ENCODE data around the gene LDLRAD1. TPM values are rescaled to one million over a fixed set of nuclear protein-coding genes. Genes with fewer than 3 reads are reported as not detected.

Gene LDLRAD1
- total and polyA plus RNA-seq, 2 of the 13 experiments (the other 11 are each of a cell fraction or from before 2014, with no cell fraction given): 2.5 to 14.0 TPM

DNA sequence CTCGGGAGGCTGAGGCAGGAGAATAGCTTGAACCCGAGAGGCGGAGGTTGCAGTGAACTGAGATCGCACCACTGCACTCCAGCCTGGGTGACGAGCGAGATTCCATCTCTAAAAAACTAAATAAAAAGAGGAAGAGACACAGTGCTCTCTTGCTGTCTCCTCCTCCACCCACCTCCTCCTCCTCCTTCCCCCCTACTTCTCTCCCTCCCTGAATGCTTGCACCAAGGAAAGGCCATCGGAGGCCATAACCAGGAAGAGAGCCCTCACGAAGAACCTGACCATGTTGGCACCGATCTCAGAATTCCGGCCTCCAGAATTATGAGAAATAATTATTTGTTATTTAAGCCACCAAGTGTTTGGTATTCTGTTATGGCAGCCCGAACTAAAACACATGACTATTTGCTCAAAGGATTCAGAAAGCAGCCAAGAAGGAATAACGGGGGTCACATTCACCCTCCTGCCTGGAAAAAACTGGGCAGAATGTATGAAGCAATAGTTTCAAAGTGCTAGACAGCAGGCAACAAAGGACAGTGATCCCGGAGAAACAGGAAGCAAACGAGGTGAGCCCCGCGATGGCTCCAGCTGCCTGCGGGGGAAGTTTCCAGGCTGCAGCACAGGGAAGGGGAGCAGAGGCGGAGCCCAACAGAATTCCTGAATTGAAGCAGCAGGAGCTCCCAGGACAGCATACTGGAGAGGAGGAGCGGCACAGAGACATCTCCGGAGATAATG lies 35.8 kb downstream of the LDLRAD1 start (continued):
- TF ChIP-seq ZNF496 (CRISPR knock-in tag; IDR thresholded peaks at IDR 0.05; ENCODE audit: insufficient replicate concordance) (no peak), FOSL2 (CRISPR knock-in tag; IDR thresholded peaks at IDR 0.05) (0 out of 2 replicates have a peak, but pooled peaks have one; percentile 14), ZNF317 (CRISPR knock-in tag; IDR thresholded peaks at IDR 0.05) (0 out of 2 replicates have a peak, but pooled peaks have one; percentile 20), ZNF557 (CRISPR knock-in tag; IDR thresholded peaks at IDR 0.05) (no peak), KLF12 (CRISPR knock-in tag; IDR thresholded peaks at IDR 0.05; ENCODE audit: borderline replicate concordance) (no peak), RCOR2 (CRISPR knock-in tag; IDR thresholded peaks at IDR 0.05) (no peak), ONECUT2 (CRISPR knock-in tag; IDR thresholded peaks at IDR 0.05) (no peak), DMAP1 (CRISPR knock-in tag; IDR thresholded peaks at IDR 0.05) (peak; percentile 61; the same call in 1 of the 2 replicates), ZNF350 (CRISPR knock-in tag; IDR thresholded peaks at IDR 0.05; ENCODE audit: borderline replicate concordance, low read depth) (peak; percentile 45; the same call in 1 of the 2 replicates), SRSF4 (IDR thresholded peaks at IDR 0.05; ENCODE audit: low read depth, low read length, poor library complexity, severe bottlenecking) (no peak), ZFP36 (IDR thresholded peaks at IDR 0.05; ENCODE audit: borderline replicate concordance, low read depth, low read length, partially characterized antibody) (no peak), CBX5 (CRISPR knock-in tag; IDR thresholded peaks at IDR 0.05; ENCODE audit: borderline replicate concordance) (peak; percentile 19; the same call in 1 of the 2 replicates), CENPX (CRISPR knock-in tag; IDR thresholded peaks at IDR 0.05) (no peak), ZNF569 (CRISPR knock-in tag; IDR thresholded peaks at IDR 0.05; ENCODE audit: borderline replicate concordance) (no peak), SNRNP70 (IDR thresholded peaks at IDR 0.05; ENCODE audit: low read depth, low read length) (no peak), CHD2 (IDR thresholded peaks at IDR 0.05; ENCODE audit: low read depth, low read length) (0 out of 2 replicates have a peak, but pooled peaks have one; percentile 41), ELF4 (CRISPR knock-in tag; IDR thresholded peaks at IDR 0.05; ENCODE audit: borderline replicate concordance) (0 out of 2 replicates have a peak, but pooled peaks have one; percentile 69)
- TF ChIP-seq, protein P1, sequence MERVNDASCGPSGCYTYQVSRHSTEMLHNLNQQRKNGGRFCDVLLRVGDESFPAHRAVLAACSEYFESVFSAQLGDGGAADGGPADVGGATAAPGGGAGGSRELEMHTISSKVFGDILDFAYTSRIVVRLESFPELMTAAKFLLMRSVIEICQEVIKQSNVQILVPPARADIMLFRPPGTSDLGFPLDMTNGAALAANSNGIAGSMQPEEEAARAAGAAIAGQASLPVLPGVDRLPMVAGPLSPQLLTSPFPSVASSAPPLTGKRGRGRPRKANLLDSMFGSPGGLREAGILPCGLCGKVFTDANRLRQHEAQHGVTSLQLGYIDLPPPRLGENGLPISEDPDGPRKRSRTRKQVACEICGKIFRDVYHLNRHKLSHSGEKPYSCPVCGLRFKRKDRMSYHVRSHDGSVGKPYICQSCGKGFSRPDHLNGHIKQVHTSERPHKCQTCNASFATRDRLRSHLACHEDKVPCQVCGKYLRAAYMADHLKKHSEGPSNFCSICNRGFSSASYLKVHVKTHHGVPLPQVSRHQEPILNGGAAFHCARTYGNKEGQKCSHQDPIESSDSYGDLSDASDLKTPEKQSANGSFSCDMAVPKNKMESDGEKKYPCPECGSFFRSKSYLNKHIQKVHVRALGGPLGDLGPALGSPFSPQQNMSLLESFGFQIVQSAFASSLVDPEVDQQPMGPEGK (CRISPR knock-in tag; IDR thresholded peaks at IDR 0.05): peak; percentile 74
- TF ChIP-seq, protein P2, sequence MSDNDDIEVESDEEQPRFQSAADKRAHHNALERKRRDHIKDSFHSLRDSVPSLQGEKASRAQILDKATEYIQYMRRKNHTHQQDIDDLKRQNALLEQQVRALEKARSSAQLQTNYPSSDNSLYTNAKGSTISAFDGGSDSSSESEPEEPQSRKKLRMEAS (IDR thresholded peaks at IDR 0.05): peak; percentile 50
- TF ChIP-seq, protein P3, sequence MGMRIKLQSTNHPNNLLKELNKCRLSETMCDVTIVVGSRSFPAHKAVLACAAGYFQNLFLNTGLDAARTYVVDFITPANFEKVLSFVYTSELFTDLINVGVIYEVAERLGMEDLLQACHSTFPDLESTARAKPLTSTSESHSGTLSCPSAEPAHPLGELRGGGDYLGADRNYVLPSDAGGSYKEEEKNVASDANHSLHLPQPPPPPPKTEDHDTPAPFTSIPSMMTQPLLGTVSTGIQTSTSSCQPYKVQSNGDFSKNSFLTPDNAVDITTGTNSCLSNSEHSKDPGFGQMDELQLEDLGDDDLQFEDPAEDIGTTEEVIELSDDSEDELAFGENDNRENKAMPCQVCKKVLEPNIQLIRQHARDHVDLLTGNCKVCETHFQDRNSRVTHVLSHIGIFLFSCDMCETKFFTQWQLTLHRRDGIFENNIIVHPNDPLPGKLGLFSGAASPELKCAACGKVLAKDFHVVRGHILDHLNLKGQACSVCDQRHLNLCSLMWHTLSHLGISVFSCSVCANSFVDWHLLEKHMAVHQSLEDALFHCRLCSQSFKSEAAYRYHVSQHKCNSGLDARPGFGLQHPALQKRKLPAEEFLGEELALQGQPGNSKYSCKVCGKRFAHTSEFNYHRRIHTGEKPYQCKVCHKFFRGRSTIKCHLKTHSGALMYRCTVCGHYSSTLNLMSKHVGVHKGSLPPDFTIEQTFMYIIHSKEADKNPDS (CRISPR knock-in tag; IDR thresholded peaks at IDR 0.05): no peak
- TF ChIP-seq, protein P4, sequence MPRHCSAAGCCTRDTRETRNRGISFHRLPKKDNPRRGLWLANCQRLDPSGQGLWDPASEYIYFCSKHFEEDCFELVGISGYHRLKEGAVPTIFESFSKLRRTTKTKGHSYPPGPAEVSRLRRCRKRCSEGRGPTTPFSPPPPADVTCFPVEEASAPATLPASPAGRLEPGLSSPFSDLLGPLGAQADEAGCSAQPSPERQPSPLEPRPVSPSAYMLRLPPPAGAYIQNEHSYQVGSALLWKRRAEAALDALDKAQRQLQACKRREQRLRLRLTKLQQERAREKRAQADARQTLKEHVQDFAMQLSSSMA (CRISPR knock-in tag; IDR thresholded peaks at IDR 0.05): 0 out of 2 replicates have a peak, but pooled peaks have one; percentile 32

Data from HepG2 (cell line).